ENCODE data around the gene PRADC1.

Gene PRADC1

DNA sequence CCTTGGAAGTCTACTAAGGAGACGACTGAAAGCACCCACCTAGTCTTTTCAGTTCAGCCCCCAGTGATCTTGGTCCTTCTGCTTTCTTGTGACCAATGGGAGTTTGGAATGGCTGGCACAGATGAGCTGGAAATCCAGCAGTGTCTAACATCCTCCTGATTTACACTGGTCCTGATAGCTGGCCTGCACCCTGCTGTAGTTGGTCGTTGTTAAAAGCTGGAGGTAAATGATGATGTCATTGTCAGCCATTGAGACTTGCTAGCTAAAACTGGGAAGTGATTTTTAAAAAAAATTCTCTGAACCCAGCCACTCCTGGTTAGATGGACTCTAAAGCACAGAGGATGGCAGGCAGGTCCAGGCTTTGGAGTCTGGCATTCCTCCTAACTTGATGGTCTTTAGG, 20.4 kb upstream of the PRADC1 start:
- no peaks in the 10 kb centered on the region for H3K9me3 Mint-ChIP-seq
- H3K4me3 Mint-ChIP-seq = no peak overlapping the region
- peaks cover 6% of the 10 kb centered on the region for H3K4me1 Mint-ChIP-seq
- ATAC-seq = no peak
- H3K27ac Mint-ChIP-seq = peak overlapping the region in 1 of 2 donors; percentile 81
- no peak for DNase-seq
- no peaks in the 10 kb centered on the region for H3K27me3 Mint-ChIP-seq

DNA sequence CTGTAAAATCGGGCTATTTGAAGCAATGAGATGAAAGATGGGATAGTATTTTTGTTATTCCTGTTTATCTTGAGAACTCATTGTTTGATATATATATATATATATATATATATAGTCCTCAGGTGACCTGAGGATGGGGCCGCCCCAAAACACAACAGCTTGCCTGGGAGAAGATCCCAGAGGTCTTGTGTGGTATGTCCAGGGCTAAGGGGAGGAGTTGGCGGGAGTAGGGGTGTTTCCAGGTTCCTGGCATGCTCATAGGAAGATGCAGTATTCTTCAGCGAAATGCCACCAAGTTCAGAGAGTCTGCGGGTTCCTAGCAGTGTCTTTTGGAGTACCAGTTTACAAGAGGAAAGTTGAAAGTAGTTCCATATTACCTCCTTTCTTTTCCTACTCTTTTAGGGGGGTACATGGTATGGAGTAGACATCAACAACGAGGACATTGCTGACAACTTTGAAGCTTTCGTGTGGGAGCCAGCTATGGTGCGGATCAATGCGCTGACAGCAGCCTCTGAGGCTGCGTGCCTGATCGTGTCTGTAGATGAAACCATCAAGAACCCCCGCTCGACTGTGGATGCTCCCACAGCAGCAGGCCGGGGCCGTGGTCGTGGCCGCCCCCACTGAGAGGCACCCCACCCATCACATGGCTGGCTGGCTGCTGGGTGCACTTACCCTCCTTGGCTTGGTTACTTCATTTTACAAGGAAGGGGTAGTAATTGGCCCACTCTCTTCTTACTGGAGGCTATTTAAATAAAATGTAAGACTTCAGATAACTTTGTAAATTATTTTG, 19.4 kb upstream of the PRADC1 start:
- peak overlapping the region in 1 of 2 donors; percentile 30 for H3K27ac Mint-ChIP-seq
- ATAC-seq (no peak), DNase-seq (no peak)
- H3K9me3 Mint-ChIP-seq = no peaks in the 10 kb centered on the region
- H3K4me3 Mint-ChIP-seq = no peak overlapping the region
- no peaks in the 10 kb centered on the region for H3K27me3 Mint-ChIP-seq
- H3K4me1 Mint-ChIP-seq = peaks cover 6% of the 10 kb centered on the region

DNA sequence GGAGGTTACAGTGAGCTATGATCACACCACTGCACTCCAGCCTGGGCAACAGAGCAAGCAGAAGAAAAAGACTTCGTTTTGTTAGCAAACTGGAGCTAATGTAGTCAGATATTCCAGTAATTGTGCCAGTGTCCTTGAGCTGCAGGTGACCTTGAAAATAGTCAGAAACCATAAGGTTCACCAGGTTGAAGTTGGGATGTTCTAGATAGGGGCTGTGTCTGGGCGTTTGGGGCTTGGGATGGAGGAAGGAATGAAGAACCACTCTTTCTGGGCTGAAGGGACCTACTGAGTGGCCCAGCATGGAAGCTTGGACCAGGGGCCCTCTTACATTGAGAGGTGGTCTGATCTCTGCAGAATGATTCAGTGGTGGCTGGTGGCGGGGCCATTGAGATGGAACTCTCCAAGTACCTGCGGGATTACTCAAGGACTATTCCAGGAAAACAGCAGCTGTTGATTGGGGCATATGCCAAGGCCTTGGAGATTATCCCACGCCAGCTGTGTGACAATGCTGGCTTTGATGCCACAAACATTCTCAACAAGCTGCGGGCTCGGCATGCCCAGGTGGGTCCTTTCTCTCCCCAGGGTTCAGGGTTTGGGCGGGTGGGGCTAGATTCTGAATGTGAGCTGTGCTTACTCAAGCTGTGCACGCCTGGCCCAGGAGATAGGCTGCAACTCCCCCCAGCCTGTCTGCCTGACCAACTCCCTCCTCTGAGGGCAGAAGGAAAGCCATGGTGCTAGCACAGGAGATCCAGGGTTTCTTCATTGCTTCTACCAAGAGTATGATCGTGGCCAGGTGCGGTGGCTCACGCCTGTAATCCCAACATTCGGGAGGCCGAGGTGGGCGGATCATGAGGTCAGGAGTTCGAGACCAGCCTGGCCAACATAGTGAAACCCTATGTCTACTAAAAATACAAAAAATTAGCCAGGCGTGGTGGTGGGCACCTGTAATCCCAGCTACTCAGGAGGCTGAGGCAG, 18.1 kb upstream of the PRADC1 start:
- no peaks in the 10 kb centered on the region for H3K4me1 Mint-ChIP-seq
- H3K27me3 Mint-ChIP-seq = no peaks in the 10 kb centered on the region
- DNase-seq = no peak
- peak overlapping the region in 1 of 2 donors; percentile 9 for H3K27ac Mint-ChIP-seq
- no peaks in the 10 kb centered on the region for H3K9me3 Mint-ChIP-seq
- H3K4me3 Mint-ChIP-seq = no peak overlapping the region
- no peak for ATAC-seq

DNA sequence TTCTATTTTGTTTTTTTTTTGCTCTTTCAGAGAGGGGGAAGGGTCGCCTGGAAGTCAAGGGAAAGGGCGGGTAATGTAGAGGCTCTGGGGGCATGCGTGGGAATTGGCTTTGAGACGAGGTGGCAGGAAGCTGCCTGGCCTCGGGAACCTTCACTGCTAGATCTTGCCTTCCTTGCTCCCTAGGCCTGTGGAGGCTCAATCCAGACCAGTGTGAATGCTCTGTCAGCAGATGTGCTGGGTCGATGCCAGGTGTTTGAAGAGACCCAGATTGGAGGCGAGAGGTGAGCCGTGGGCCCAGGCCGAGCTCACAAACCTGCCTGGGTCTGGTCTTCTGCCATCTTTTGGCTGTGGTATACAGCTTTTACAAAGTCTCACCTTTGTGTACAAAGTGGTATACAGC, 16.6 kb upstream of the PRADC1 start:
- Mint-ChIP-seq H3K27ac (peak overlapping the region; percentile 74 to 85), H3K4me1 (no peaks in the 10 kb centered on the region), H3K4me3 (no peak overlapping the region), H3K27me3 (no peaks in the 10 kb centered on the region), H3K9me3 (no peaks in the 10 kb centered on the region)
- ATAC-seq (no peak), DNase-seq (no peak)

DNA sequence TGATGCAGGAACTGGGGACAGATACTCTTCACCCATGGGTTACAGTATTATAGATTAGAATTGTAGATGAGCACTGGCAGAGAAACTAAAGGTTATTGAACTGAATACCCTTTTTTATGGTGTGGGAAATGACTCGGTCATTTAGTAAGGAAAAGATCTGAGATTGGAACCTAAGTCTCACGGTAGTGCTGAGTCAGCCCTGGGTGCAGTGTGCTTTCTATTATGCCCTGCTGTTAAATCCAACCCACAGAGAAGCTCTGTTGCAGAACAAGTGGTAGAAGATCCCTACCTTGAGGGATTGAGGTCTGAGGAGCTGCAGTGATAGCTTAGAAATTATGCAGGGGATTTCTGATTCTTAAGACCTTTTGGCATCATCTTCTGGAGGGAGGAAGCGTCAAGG, 13.8 kb upstream of the PRADC1 start:
- ATAC-seq (no peak), DNase-seq (no peak)
- Mint-ChIP-seq H3K27me3 (no peaks in the 10 kb centered on the region), H3K9me3 (no peaks in the 10 kb centered on the region), H3K4me3 (no peak overlapping the region), H3K27ac (peak overlapping the region in 1 of 2 donors; percentile 66), H3K4me1 (peaks cover 10% of the 10 kb centered on the region)

DNA sequence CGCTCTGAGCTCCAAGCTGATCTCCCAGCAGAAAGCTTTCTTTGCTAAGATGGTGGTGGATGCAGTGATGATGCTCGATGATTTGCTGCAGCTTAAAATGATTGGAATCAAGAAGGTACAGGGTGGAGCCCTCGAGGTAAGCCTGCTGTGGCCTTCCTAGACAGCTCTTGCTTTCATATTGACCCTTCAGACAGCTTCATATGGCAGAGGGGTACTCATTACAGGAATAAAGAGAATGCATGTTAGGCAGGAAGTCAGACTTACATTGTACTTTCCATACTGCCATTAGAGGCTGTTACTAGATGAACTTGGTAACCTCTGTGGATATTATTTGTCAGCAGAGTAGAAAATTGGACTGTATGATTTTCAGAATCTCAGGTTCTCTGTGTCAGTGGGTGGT, 11.5 kb upstream of the PRADC1 start:
- Mint-ChIP-seq H3K9me3 (no peaks in the 10 kb centered on the region), H3K27me3 (no peaks in the 10 kb centered on the region), H3K4me1 (peaks cover 17% of the 10 kb centered on the region), H3K4me3 (no peak overlapping the region), H3K27ac (peak overlapping the region in 1 of 2 donors; percentile 21)
- DNase-seq (no peak), ATAC-seq (peak; percentile 73)

DNA sequence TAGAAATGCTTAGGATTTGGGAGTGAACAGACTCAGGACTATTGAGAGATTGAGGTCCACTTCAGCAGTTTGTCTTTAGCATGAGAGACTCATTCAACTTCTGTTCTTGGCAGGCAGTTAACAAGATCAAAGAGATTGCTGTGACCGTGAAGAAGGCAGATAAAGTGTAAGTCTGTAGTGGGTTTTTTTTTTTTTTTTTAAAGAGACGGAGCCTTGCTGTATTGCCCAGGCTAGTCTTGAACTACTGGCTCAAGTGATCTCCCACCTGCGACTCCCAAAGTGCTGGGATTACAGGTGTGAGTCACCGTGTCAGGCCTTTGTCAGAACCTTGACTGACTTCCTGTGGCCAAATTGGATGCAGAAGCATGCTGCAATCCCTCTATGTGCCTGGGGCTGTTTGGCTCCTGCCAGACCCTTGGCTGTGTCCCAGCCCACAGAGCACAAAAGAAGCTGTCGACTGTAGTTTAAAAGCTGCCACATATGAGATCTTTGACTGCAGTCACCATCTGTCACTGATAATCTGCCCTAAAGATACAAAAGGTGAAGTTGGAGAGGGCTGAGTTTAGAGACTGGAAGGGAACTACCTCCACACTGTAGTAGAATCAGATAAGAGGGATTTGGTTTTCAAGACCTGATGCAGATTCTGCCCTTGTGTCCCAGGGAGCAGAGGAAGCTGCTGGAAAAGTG, 11.0 kb upstream of the PRADC1 start:
- no peaks in the 10 kb centered on the region for H3K27me3 Mint-ChIP-seq
- DNase-seq = no peak

DNA sequence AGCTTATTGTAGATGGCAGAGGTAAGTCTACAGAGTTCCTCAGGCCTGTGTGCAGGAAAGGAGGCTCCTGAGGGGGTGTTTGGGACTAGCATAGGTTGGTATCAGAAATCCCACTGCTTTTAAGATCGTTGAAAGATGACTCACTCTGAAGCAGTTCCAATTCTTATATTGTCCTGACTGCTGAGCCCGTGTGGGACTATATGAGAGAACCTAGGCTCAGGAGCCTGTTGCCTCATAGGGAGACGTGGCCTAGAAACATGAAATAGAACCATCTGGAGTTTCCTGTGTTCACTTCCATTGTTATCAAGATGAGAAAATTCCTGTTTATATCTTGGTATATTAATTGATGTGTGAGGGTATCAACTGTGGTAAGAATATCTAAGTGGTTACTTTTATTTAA, 6.7 kb upstream of the PRADC1 start:
- DNase-seq = no peak
- H3K4me1 Mint-ChIP-seq = peaks cover 59% of the 10 kb centered on the region
- H3K27me3 Mint-ChIP-seq = no peaks in the 10 kb centered on the region

More for the DNA sequence above, 11.0 kb upstream of the PRADC1 start:
- Mint-ChIP-seq H3K9me3 (no peaks in the 10 kb centered on the region), H3K4me1 (peaks cover 22% of the 10 kb centered on the region), H3K27ac (peak overlapping the region; percentile 27 to 48), H3K4me3 (no peak overlapping the region)
- ATAC-seq = no peak

DNA sequence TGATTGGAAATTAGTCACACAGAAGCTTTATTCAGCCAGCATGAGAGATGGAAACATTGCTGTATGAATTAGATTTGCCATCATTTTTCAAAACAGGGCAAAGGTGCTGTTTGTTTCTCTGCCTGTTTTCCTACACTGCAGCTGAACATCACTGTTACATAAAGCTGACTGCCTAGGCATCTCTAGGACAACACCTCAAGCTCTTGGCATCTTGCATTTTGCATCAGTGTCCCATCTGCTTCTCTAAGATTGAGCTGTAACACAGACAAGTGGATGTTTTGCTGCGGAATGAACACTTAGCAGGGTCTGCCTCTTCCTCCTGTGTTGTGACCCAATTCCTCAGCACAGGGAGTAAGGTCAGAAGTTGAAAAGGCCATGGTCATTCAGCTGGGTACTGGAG, 5.9 kb upstream of the PRADC1 start:
- Mint-ChIP-seq H3K4me3 (no peak overlapping the region), H3K27ac (no peak overlapping the region), H3K27me3 (no peaks in the 10 kb centered on the region), H3K9me3 (no peaks in the 10 kb centered on the region), H3K4me1 (peaks cover 53% of the 10 kb centered on the region)
- ATAC-seq = no peak
- DNase-seq = no peak

More for the DNA sequence above, 6.7 kb upstream of the PRADC1 start:
- no peaks in the 10 kb centered on the region for H3K9me3 Mint-ChIP-seq
- H3K27ac Mint-ChIP-seq = peak overlapping the region in 1 of 2 donors; percentile 54
- ATAC-seq = no peak
- H3K4me3 Mint-ChIP-seq = no peak overlapping the region

DNA sequence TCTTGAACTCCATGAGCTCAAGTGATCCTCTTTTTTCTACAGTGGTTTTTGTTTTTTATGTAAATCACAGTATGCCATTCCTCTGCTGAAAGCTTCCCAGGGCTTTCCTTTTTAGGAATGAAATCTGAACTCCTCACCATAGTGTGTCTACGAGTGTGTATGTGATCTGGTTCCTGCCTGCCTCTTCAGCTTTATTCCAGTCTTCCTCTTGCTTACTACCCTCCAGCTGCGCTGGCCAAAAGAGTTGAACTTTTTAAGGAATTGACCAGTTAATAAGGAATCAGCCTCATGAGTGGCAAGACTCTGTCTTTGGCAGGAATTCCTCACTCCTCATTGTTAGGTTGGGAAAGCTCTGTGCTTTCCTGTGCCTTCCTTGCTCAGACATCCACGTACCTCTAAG, 5.1 kb upstream of the PRADC1 start:
- H3K27ac Mint-ChIP-seq = peak overlapping the region; percentile 61 to 71
- no peak for DNase-seq
- no peaks in the 10 kb centered on the region for H3K9me3 Mint-ChIP-seq
- H3K27me3 Mint-ChIP-seq = no peaks in the 10 kb centered on the region
- no peak for ATAC-seq
- H3K4me3 Mint-ChIP-seq = no peak overlapping the region
- peaks cover 50% of the 10 kb centered on the region for H3K4me1 Mint-ChIP-seq

DNA sequence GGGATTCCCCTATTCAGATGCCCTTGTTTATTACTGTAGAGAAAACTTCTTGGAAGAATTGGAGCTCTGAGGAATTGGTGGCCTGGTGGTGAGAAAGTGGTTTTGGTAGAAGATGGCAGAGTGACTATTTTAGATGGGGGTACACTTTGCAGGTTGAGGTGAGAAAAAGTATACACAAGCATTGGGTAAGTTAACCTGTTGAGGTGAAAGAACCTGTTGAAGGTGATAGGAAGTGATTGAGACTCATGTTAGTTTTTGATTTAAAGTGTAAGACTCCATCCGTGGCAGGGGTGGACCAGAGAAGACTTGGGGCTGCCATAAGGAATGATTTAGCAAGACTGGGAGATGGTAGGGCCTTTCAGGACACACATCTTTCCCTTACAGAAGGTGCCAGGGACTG, 4.1 kb upstream of the PRADC1 start:
- Mint-ChIP-seq H3K4me1 (peaks cover 55% of the 10 kb centered on the region), H3K9me3 (no peaks in the 10 kb centered on the region), H3K27ac (peak overlapping the region; percentile 1 to 64), H3K27me3 (no peaks in the 10 kb centered on the region), H3K4me3 (peak overlapping the region; percentile 92 to 98)
- ATAC-seq = no peak
- no peak for DNase-seq

DNA sequence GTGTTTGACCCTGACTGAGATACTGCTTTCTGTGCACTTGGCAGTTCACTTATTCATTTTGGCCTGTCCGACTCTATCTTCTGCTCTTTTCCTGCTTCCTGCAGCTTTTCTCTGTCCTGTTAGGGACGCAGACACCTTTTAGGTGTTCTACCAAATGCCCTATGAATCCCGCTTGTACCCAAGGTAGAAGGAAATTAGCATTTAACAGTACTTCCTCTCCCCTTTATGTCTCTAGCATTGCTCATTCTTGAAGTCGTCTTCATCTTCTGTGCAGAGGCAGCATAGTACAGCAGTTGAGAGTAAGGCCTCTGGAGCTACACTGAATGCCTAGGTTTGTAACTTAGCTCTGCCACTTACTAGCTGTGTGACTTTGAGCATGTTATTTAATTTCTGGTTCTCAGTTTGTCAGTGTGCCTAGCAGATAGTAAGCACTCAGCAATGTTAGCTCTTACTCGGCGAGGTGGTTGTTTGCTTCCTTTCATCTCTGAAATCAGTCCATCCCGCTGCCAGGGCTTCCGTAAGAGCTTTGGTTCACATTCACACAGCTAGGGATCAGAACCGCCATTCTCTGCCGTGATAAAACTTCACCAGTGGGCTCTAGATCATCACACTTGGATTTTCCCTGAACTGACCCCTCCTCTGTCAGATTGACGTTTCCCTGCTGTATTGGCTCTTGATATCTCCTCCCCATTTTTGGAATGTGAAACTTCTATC, 2.4 kb upstream of the PRADC1 start:
- Mint-ChIP-seq H3K27me3 (no peaks in the 10 kb centered on the region), H3K4me1 (peaks cover 55% of the 10 kb centered on the region), H3K9me3 (no peaks in the 10 kb centered on the region), H3K27ac (peak overlapping the region; percentile 96 to 99), H3K4me3 (peak overlapping the region; percentile 92 to 98)
- no peak for DNase-seq
- ATAC-seq = no peak

DNA sequence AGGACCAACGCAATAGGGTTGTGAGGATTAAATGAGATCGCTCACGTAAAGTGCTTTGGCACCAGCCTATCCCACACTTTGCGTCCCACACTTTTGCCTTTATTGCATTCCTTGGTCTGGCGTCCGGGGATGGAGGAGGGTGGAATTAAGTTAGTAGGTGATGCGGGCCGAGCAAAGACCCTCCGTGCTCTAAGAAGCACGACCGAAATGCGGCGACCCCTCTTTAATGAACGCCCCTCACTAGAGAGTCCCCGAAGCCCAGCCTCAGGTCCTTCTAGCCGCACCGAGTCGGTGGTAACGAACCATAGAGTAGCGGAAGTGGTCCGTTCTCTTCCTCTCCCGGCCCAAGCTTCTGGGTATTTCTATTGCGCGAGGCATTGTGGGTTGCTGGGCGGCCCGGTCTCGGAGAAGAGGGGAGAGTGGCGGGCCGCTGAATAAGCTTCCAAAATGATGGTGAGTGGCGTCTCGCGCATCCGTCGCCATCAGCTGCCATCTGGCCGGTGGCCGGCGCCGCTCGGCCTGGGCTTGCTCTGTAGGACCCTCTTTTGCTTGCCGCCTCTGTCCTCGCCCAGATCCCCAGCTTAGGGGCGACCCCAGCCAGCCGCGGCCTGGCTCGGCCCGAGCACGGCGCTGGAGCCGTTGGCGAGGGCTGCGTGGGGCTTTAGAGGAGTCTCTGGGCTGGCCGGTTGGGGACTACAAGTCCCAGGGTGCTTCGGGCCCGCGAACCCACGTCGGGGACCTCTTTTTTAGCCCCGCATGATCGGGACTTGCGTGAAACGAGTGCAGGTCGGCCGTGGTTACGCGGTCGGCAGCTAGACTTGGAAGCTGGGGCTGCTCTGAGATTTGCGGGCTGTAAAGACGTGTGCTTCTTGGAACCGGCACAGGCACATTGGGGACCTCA, 1.1 kb upstream of the PRADC1 start, which contains the start of gene CCT7:
TSS of gene CCT7 (plus strand) at position 377 of the 901 bp plus-strand sequence. CDS start at position 448, 71 bp downstream.
- H3K4me1 Mint-ChIP-seq = peaks cover 44% of the 10 kb centered on the region
- peak; percentile 79 for ATAC-seq
- H3K4me3 Mint-ChIP-seq = peak within 1 kb of the TSS; percentile 92 to 98
- no peaks in the 10 kb centered on the region for H3K27me3 Mint-ChIP-seq
- H3K9me3 Mint-ChIP-seq = no peaks in the 10 kb centered on the region
- peak within 1 kb of the TSS; percentile 96 to 99 for H3K27ac Mint-ChIP-seq
- DNase-seq = peak; percentile 86 to 89
